DND-41 (cell line): ENCODE data around the gene SLAIN2.

ENCODE experiments used
- CTCF ChIP-seq: IDR thresholded peaks from 2 replicates; pipeline ENCODE4 v1.5.1; 2012; ENCODE audit warnings: borderline replicate concordance, low read length, moderate library complexity, mild to moderate bottlenecking; ENCODE audit not compliant: poor library complexity, severe bottlenecking; ENCODE audit errors: extremely low read depth
- EZH2 ChIP-seq: IDR thresholded peaks from 3 replicates; pipeline ENCODE4 v1.6.1; 2012; ENCODE audit warnings: borderline replicate concordance, low read depth, mild to moderate bottlenecking, moderate library complexity, low read length, inconsistent platforms; ENCODE audit not compliant: severe bottlenecking

DNA sequence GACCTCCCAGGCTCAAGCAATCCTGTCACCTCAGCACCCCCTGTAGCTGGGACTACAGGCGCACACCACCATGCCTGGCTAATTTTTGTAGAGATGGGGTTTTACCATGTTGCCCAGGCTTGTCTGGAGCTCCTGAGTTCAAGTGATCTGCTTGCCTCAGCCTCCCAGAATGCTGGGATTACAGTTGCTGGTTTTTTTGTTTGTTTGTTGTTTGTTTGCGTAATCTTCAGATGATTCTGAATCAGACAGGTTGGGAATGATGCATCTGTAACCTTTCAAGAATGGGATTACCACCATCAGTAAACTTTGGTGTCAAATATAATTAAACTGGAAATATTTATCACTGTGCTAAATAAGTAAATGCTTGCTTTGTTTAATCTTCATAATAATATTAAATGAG lies 79.8 kb downstream of the SLAIN2 start:
- no peak for TF ChIP-seq CTCF
- TF ChIP-seq EZH2: no peak
